HG03139 (cell line): ENCODE measurements around the gene TFAM.
A peak's percentile ranks its signal among the peaks of the same experiment; 100 is the strongest.

ENCODE experiments used
- ATAC-seq: cut with Tn5 transposase; IDR thresholded peaks from one replicate; pipeline ENCODE4 v1.9.1; 2021; ENCODE audit not compliant: unreplicated experiment

Gene TFAM

GRCh38 chr10:58384999-58385783, at the start of gene TFAM:
Gene TFAM, plus strand, starts transcription at chr10:58385410. Its CDS starts 138 bp downstream, at chr10:58385548.
- ATAC-seq, result peak; percentile 85

- ATAC-seq, result no peak
These were observed 49.0 kb upstream of the TFAM start for GRCh38 chr10:58336242-58336641.

- ATAC-seq, result no peak
These were observed 43.8 kb upstream of the TFAM start for GRCh38 chr10:58341422-58341821.

GRCh38 chr10:58341947-58342346, 43.3 kb upstream of the TFAM start:
- no peak for ATAC-seq

GRCh38 chr10:58347967-58348366, 37.2 kb upstream of the TFAM start:
- no peak for ATAC-seq

- no peak for ATAC-seq
These were observed 36.6 kb upstream of the TFAM start for GRCh38 chr10:58348571-58349033.

- no peak for ATAC-seq
These were observed 35.2 kb upstream of the TFAM start for GRCh38 chr10:58350023-58350422.

GRCh38 chr10:58350619-58351323, 34.4 kb upstream of the TFAM start:
- no peak for ATAC-seq

GRCh38 chr10:58351616-58352578, 33.3 kb upstream of the TFAM start:
- no peak for ATAC-seq

- ATAC-seq, result no peak
These were observed 32.1 kb upstream of the TFAM start for GRCh38 chr10:58352956-58353610.

- ATAC-seq, result no peak
These were observed 28.5 kb upstream of the TFAM start for GRCh38 chr10:58356756-58357155.

- no peak for ATAC-seq
These were observed 26.8 kb upstream of the TFAM start for GRCh38 chr10:58358314-58358933.

- ATAC-seq, result no peak
These were observed 26.3 kb upstream of the TFAM start for GRCh38 chr10:58358947-58359346.

- ATAC-seq, result no peak
These were observed 25.7 kb upstream of the TFAM start for GRCh38 chr10:58359541-58359940.

- ATAC-seq, result no peak
These were observed 24.7 kb upstream of the TFAM start for GRCh38 chr10:58360412-58361004.

- ATAC-seq, result no peak
These were observed 23.9 kb upstream of the TFAM start for GRCh38 chr10:58361353-58361752.

- no peak for ATAC-seq
These were observed 23.0 kb upstream of the TFAM start for GRCh38 chr10:58362027-58362789.

- no peak for ATAC-seq
These were observed 18.1 kb upstream of the TFAM start for GRCh38 chr10:58367069-58367468.

GRCh38 chr10:58371473-58371872, 13.7 kb upstream of the TFAM start:
- ATAC-seq, result no peak
